GM21529 (cell line): ENCODE data around the gene CLIP1.

ENCODE experiments used
- ATAC-seq: cut with Tn5 transposase; IDR thresholded peaks from one replicate; pipeline ENCODE4 v1.9.1; 2021; ENCODE audit not compliant: unreplicated experiment

Gene CLIP1

GRCh38 chr12:122322501-122322900 lies 100.0 kb downstream of the CLIP1 start:
- ATAC-seq = no peak

GRCh38 chr12:122318607-122319605 lies 103.6 kb downstream of the CLIP1 start:
- no peak for ATAC-seq

GRCh38 chr12:122312926-122313325 lies 109.5 kb downstream of the CLIP1 start:
- no peak for ATAC-seq

GRCh38 chr12:122311696-122312095 lies 110.8 kb downstream of the CLIP1 start:
- no peak for ATAC-seq

GRCh38 chr12:122310626-122311333 lies 111.7 kb downstream of the CLIP1 start:
- ATAC-seq = no peak

- ATAC-seq = no peak
Measured at GRCh38 chr12:122309564-122310121, 112.8 kb downstream of the CLIP1 start.

GRCh38 chr12:122308811-122309210 lies 113.7 kb downstream of the CLIP1 start:
- no peak for ATAC-seq

GRCh38 chr12:122306407-122306806 lies 116.1 kb downstream of the CLIP1 start:
- ATAC-seq = no peak

- ATAC-seq = no peak
Measured at GRCh38 chr12:122304924-122305323, 117.5 kb downstream of the CLIP1 start.

GRCh38 chr12:122303068-122303467 lies 119.4 kb downstream of the CLIP1 start:
- ATAC-seq = no peak

GRCh38 chr12:122298071-122298748 lies 124.3 kb downstream of the CLIP1 start:
- no peak for ATAC-seq

GRCh38 chr12:122297494-122297893 lies 125.0 kb downstream of the CLIP1 start:
- ATAC-seq = no peak

GRCh38 chr12:122295877-122296276 lies 126.6 kb downstream of the CLIP1 start:
- no peak for ATAC-seq

GRCh38 chr12:122293081-122293480 lies 129.4 kb downstream of the CLIP1 start:
- peak; percentile 61 for ATAC-seq

GRCh38 chr12:122291431-122291830 lies 131.0 kb downstream of the CLIP1 start:
- no peak for ATAC-seq

GRCh38 chr12:122283680-122284079 lies 138.8 kb downstream of the CLIP1 start:
- no peak for ATAC-seq

GRCh38 chr12:122282061-122282460 lies 140.4 kb downstream of the CLIP1 start:
- no peak for ATAC-seq

GRCh38 chr12:122276242-122276641 lies 146.2 kb downstream of the CLIP1 start:
- no peak for ATAC-seq

- no peak for ATAC-seq
Measured at GRCh38 chr12:122275459-122275858, 147.0 kb downstream of the CLIP1 start.

- ATAC-seq = peak; percentile 80
Measured at GRCh38 chr12:122266230-122266901, 156.1 kb downstream of the CLIP1 start, which contains the start of gene VPS33A. Gene VPS33A (minus strand): TSS chr12:122266494. CDS start chr12:122266408, 86 bp downstream.
